ENCODE measurements around the gene DDX31.
A peak's percentile ranks its signal among the peaks of the same experiment; 100 is the strongest.
"Not testable (repeated sequence)": the region's sequence is repeated elsewhere in the genome, so short reads cannot be mapped to it uniquely, and the experiment has no call there.

Gene DDX31

DNA sequence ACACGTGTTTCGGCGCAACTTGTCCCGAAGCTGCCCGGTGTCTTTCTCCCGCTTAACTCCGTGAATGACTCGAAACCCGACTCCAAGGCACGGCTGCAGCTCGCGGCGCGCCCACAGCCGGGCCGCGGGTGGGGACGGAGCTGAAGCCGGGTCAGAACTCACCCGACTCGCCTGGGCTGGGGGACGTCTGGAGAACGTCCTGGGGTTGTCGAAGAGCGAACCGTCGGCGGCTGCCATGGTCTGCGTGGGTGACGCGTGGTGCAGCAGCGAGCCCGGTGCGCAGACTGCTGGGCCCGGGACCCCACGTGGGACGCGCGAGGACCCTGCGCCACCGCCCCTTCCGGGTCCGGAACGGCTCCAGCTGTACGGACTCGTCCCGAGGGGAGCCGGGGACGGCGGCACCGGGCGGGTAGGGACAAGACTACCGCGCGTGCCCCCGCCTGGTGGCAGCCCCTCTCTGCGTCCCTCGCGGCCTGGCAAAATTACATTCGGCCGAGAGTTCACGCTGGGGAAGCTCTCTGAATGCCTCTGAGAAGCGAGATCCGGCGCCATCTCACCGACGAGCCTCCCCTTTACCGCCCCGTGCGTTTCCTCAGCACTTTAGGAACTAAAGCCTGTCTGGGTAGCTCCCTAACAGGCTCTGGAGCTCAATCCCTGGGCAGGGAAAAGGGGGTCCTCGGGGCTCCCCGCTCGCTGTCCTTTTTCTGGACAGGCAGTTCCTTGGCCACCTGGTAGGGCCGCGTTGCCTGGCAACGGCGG, at the start of gene DDX31:
TSS of gene DDX31 (minus strand) at position 286 of the 759 bp plus-strand sequence. CDS start at position 237, 49 bp downstream.
- peak; percentile 91 for DNase-seq

DNA sequence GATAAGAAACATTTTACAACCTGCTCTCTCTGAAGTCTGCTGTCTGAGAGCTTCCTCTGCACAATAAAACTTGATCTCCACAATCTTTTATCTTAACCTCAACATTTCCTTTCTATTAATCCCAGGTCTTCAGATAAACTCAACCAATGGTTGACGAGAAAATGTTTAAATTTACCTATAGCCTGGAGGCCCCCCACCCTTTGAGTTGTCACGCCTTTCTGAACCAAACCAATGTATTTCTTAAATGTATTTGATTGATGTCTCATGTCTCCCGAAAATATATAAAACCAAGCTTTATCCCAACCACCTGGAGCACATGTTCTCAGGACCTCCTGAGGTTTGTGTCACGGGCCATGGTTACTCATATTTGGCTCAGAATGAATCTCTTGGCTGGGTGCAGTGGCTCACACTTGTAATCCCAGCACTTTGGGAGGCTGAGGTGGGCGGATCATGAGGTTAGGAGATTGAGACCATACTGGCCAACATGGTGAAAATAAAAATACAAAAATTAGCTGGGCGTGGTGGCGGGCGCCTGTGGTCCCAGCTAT, 48.7 kb upstream of the DDX31 start:
- DNase-seq, result not testable (repeated sequence)

GRCh38 chr9:132717326-132717945, 47.7 kb upstream of the DDX31 start:
- DNase-seq, result no peak

DNA sequence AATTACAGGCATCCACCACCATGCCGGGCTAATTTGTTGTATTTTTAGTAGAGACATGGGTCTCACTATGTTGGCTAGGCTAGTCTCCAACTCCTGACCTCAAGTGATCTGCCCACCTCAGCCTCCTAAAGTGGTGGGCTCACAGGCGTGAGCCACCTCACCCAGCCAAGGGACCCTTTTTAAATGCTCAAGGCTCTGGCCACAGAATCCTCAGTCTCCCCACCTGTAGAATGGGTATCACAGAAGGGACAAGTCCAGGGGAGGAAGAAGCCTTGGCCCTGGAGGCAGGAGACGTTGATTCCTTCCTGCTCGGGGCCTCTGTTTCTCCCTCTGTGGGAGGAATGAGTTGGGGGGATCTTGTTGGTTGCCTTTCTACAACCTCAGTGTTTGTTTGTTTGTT, 46.2 kb upstream of the DDX31 start:
- DNase-seq, result no peak

- no peak for DNase-seq
Observed at GRCh38 chr9:132712753-132713152, 43.0 kb upstream of the DDX31 start.

GRCh38 chr9:132711846-132712245, 42.1 kb upstream of the DDX31 start:
- DNase-seq, result no peak

DNA sequence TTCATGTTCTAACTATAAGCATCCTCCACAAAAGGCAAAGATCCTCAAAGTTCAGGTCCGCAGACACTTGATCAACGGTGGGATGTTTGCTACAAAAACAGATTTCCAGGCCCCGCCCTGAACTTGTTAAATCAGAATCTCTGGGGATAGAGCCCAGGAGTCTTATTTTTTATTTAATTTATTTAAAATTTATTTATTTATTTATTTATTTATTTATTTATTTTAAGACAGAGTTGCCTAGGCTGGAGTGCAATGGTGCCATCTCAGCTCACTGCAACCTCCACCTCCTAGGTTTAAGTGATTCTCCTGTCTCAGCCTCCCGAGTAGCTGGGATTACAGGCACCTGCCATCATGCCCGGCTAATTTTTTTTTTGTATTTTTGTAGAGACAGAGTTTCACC, 41.4 kb upstream of the DDX31 start:
- DNase-seq, result not testable (repeated sequence)

GRCh38 chr9:132710333-132710732, 40.5 kb upstream of the DDX31 start:
- no peak for DNase-seq

DNA sequence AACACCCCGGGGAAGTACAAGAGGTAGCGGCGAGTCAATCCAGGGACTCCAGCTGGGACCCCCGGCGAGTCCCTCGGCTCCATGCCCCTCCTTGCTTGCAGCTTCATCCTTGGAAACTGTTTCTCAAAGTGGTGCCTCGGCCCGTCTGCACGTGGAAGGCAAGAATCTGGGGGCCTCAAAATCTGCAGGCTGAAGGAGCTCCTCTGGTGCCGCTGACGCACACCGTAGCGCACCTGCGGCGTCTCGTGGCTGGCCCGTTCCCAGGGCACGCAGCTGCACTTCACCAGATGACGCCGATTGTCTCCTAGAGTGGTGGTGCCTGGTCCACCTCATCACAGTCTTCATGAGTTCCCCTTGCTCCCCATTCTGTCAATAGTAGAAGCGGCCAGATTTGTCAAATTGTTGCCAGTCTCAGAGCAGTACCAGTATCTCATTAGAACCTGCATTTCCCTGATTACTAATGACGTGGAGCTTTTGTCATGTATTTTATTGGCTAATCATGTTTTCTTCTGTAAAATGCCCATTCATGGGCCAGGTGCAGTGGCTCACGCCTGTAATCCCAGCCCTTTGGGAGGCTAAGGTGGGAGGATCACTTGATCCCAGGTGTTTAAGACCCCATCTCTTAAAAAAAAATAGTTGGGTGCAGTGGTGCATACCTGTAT, 39.1 kb upstream of the DDX31 start:
- DNase-seq, result no peak

GRCh38 chr9:132708239-132708638, 38.5 kb upstream of the DDX31 start:
- no peak for DNase-seq

- no peak for DNase-seq
Observed at GRCh38 chr9:132703336-132703735, 33.6 kb upstream of the DDX31 start.

GRCh38 chr9:132702254-132702653, 32.5 kb upstream of the DDX31 start:
- no peak for DNase-seq

DNA sequence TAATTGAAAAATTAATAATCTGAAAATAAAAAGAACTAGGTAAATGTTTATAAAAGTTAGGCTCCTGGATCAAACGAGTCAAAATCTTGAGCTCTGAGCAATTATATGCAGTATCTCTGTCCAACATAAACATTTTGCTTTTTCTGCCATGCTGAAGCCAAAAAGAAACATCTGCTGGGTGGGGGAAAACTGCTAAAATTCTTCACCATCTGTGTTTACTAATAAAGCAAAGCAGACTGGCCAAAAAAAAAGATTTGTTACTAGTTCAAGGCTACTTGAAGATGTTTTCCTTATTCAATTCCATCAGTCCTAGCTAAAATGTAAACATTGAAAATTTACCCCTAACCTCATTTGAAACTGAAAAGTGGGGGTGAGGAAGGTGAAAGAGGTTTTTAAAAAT, 30.2 kb upstream of the DDX31 start:
- DNase-seq, result no peak

DNA sequence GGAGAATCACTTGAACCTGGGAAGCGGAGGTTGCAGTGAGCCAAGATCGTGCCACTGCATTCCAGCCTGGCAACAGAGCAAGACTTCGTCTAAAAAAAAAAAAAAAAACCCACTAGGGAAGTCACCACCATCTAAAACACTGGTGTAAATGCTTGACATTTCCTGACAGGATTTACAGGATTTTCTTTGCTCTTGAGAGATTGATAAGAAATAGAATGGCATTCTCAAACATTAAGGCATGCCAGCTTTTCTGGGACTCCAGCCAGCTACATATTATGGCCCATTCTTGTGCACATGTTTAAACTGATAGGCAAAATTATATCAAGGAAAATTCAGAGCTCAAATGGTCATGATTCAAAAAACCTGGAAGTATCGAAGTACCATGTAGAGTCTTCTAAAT, 29.2 kb upstream of the DDX31 start:
- no peak for DNase-seq

DNA sequence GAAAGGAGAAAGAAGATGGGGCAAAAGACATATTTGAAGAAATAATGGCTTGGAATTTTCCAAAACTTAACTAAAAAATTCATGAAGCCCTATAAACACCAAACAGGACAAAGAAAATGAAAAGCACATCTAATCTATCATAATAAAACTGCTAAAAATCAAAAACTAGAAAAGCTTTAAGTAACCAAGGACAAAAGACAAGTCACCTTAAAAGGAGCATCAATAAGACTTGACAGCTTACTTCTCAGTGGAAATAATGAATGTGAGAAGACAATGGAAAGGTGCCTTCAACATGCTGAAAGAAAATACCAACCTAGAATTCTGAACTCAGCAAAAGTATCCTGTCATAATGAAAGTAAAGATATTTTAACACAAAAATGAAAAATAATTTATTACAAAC, 27.4 kb upstream of the DDX31 start:
- no peak for DNase-seq

- DNase-seq, result no peak
Observed at GRCh38 chr9:132694144-132694543, 24.4 kb upstream of the DDX31 start.

DNA sequence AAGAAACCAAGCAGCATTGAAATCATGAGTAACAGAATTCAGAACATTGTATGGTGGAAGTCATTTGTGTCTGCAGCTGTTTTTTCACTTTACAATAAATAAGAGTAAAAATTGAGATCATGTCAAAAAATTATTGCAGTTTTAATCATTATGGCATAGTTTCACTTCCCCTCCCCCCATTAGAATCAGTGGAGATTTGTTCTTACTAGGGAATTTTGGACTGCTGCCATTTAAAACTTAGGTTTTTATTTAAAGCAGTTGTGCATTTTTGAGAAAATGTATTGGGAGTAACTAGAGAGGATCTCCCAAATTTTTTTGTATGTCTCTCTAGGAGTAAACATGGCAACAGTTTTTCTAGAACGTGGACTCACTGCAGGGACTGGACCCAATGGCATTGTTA, 20.9 kb upstream of the DDX31 start:
- no peak for DNase-seq

- no peak for DNase-seq
Observed at GRCh38 chr9:132683873-132684272, 14.1 kb upstream of the DDX31 start.

DNA sequence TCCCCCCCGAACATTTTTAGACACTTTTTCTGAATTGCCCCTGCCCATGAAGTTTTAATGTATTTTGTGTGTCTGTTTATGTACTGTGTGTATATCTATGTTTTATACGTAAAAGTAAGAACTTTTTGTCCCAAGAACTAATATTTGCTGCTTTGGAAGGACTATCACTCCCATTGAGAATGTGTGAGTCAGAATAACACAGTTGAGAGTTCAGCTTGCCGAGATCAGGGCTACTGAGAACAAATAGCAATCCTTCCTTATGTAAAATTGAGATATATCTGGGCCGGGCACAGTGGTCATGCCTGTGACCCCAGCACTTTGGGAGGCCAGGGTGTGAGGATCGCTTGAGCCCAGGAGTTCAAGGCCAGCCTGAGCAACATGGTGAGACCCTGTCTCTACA, 11.8 kb upstream of the DDX31 start:
- DNase-seq, result no peak

- DNase-seq, result no peak
Observed at GRCh38 chr9:132679946-132680625, 10.3 kb upstream of the DDX31 start.

GRCh38 chr9:132677976-132678375, 8.2 kb upstream of the DDX31 start:
- DNase-seq, result no peak

- DNase-seq, result no peak
Observed at GRCh38 chr9:132674485-132674884, 4.7 kb upstream of the DDX31 start.

DNA sequence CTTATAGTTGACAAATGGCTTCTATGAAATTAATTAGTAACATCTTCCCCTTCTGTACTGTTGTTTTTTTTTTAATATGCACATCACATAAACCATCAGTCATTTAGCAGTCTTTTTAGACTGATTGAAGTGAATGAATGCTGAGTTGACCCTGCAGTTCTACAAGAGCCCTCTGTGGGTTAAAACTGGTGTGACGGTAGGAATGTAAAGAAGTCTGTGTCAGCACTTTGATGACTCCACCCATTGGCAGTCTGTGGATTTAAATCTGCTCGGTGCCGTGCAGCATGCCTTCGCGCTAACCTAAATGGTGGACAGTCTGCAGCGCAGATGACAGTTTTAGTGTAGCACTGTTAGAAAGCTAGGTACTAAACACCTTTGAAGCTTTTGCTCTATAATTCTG, 3.6 kb upstream of the DDX31 start:
- no peak for DNase-seq

GRCh38 chr9:132672413-132672690, 2.6 kb upstream of the DDX31 start:
- no peak for DNase-seq

Measured in stimulated activated CD8-positive, alpha-beta memory T cell treated with anti-CD3 and anti-CD28 coated beads, Interleukin-4, amount 100 ng/mL, for 48 hours (primary cell).